NCI-H1436 (cell line): ENCODE results near the gene BICD2.

Experiments used
- DNase-seq: peaks from one replicate; lab custom pipeline; 2025; lab: John Stamatoyannopoulos, UW

BICD2 gene

GRCh38 chr9:92668746-92669526 is 95.7 kb downstream of the BICD2 start:
- DNase-seq = no peak

GRCh38 chr9:92666912-92667532 is 97.6 kb downstream of the BICD2 start:
- no peak for DNase-seq

GRCh38 chr9:92666236-92666635 is 98.4 kb downstream of the BICD2 start:
- DNase-seq = no peak

GRCh38 chr9:92665836-92666235 is 98.8 kb downstream of the BICD2 start:
- DNase-seq = no peak

- no peak for DNase-seq
Measured at GRCh38 chr9:92664394-92665152, 100.1 kb downstream of the BICD2 start.

GRCh38 chr9:92663951-92664350 is 100.7 kb downstream of the BICD2 start:
- DNase-seq = no peak

- no peak for DNase-seq
Measured at GRCh38 chr9:92663126-92663525, 101.5 kb downstream of the BICD2 start.

GRCh38 chr9:92661743-92662142 is 102.9 kb downstream of the BICD2 start:
- no peak for DNase-seq
